GM12878 (cell line): Measurements from ENCODE around the gene GAK. TPM values are rescaled to one million over a fixed set of nuclear protein-coding genes. Genes with fewer than 3 reads are reported as not detected.

Source experiments
- ATAC-seq: fragments of 200-7000 bp; cut with Tn5 transposase; 3 replicates; pipeline ENCODE4 v1.9.1; 2020; ENCODE audit warnings: mild to moderate bottlenecking, moderate library complexity
- BruUV-seq: library from RNA; stranded (reverse); fragments of 400-500 nt; replicated peaks from 2 replicates; lab custom pipeline; 2021; lab: Mats Ljungman, UMichigan
- CTCF ChIA-PET: fragments of 300-600 bp; sonication (Branson Sonifier 250); formaldehyde crosslinking; extraction: SDS; loops from one replicate; lab custom pipeline; 2021; ENCODE audit warnings: inconsistent platforms; lab: Yijun Ruan, JAX
- POLR2A ChIA-PET: fragments of 350-600 bp; formaldehyde crosslinking; extraction: SDS; loops from one replicate; lab custom pipeline; 2021; ENCODE audit warnings: inconsistent platforms; lab: Charles Lee
- RAD21 ChIA-PET: fragments of 300-600 bp; sonication (Branson Sonifier 250); formaldehyde crosslinking; loops from one replicate; lab custom pipeline; 2023; ENCODE audit warnings: antibody characterized with exemption; ENCODE audit not compliant: unreplicated experiment; lab: Charles Lee
- SMC1A ChIA-PET: fragments of 300-600 bp; sonication (Branson Sonifier 250); formaldehyde crosslinking; loops from one replicate; lab custom pipeline; 2023; ENCODE audit not compliant: unreplicated experiment, uncharacterized antibody; lab: Charles Lee
- DNase-seq: peaks from one replicate; pipeline ENCODE4 v3.0.0-alpha.2; 2011; ENCODE audit warnings: low read depth, low spot score
- FAIRE-seq: peaks from 3 replicates; lab custom pipeline; 2011; peaks lifted over from hg19 to GRCh38; lab: Jason Lieb, UNC
- H2AFZ ChIP-seq: 2 replicates; pipeline ENCODE4 v1.6.0; 2011; ENCODE audit warnings: low read depth, low read length, control low read depth; ENCODE audit not compliant: control insufficient read depth
- H3K27ac ChIP-seq: 2 replicates; pipeline ENCODE4 v1.5.1; 2011; ENCODE audit warnings: control low read depth; ENCODE audit not compliant: control insufficient read depth, insufficient read depth
- H3K27me3 ChIP-seq, 2 experiments: replicated peaks in 1 of 2; 2 replicates each; pipeline versions ENCODE4 v1.6.0 to v1.6.1; 2011; ENCODE audit warnings: low read length in 1 of 2; ENCODE audit not compliant: control insufficient read depth in 2 of 2, insufficient read depth in 2 of 2
- H3K36me3 ChIP-seq, 2 experiments: 2 replicates each; pipeline ENCODE4 v1.5.1; 2011; ENCODE audit warnings: low read length in 1 of 2; ENCODE audit not compliant: control insufficient read depth in 2 of 2, insufficient read depth in 2 of 2
- H3K4me1 ChIP-seq: 2 replicates; pipeline ENCODE4 v1.6.1; 2011; ENCODE audit warnings: mild to moderate bottlenecking, low read length, moderate library complexity, mixed read lengths; ENCODE audit not compliant: control insufficient read depth, insufficient read depth
- H3K4me2 ChIP-seq: 2 replicates; pipeline ENCODE4 v1.6.0; 2011; ENCODE audit warnings: control low read depth; ENCODE audit not compliant: control insufficient read depth, insufficient read depth
- H3K4me3 ChIP-seq: fragments of 200-600 bp; sonication (generic); 2 replicates; pipeline ENCODE4 v1.5.1; 2016
- H3K79me2 ChIP-seq: 2 replicates; pipeline ENCODE4 v1.6.0; 2011; ENCODE audit warnings: low read length; ENCODE audit not compliant: control insufficient read depth, insufficient read depth
- H3K9ac ChIP-seq: 2 replicates; pipeline ENCODE4 v1.8.0; 2011; ENCODE audit warnings: low read length, control low read depth, mixed read lengths; ENCODE audit not compliant: control insufficient read depth, insufficient read depth
- H3K9me3 ChIP-seq: replicated peaks from 3 replicates; pipeline ENCODE4 v1.5.1; 2011; ENCODE audit warnings: mild to moderate bottlenecking, low read length; ENCODE audit not compliant: control insufficient read depth, insufficient read depth
- H4K20me1 ChIP-seq: 2 replicates; pipeline ENCODE4 v1.6.0; 2011; ENCODE audit not compliant: control insufficient read depth, insufficient read depth
- EZH2 ChIP-seq: IDR thresholded peaks from 2 replicates; pipeline ENCODE4 v1.6.1; 2012; ENCODE audit warnings: low read depth, mild to moderate bottlenecking, control low read depth, inconsistent platforms, low read length, borderline replicate concordance; ENCODE audit not compliant: control insufficient read depth
- FOS ChIP-seq: IDR thresholded peaks from 3 replicates; pipeline ENCODE4 v1.6.1; 2011; ENCODE audit warnings: borderline replicate concordance; ENCODE audit not compliant: insufficient read length; ENCODE audit errors: extremely low read depth
- REST ChIP-seq: IDR thresholded peaks from 2 replicates; pipeline ENCODE4 v1.6.1; 2012; ENCODE audit warnings: mild to moderate bottlenecking, low read depth, low read length
- WGBS: methylation state at CpG from one replicate; pipeline ENCODE4 v1.1.6; 2016; ENCODE audit warnings: low lambda C conversion rate; ENCODE audit not compliant: insufficient replicate concordance, insufficient coverage; ENCODE audit errors: missing lambda C conversion rate; 5-methylcytosine and 5-hydroxymethylcytosine counted together
- in situ Hi-C: fragments of 300-500 bp; cut with MboI; formaldehyde crosslinking; loops from 9 replicates; pipeline ENCODE4 v1.14.3; 2018; ENCODE audit warnings: mixed read lengths
- intact Hi-C: fragments of 100-400 bp; cut with micrococcal nuclease; formaldehyde crosslinking; loops from one replicate; pipeline ENCODE4 v1.14.2; 2022; ENCODE audit not compliant: unreplicated experiment
- polyA plus RNA-seq, 11 experiments: library from polyadenylated mRNA; depleted of rRNA in 4 of 11; unstranded in 6 of 11; stranded (reverse) in 5 of 11; fragments of >200 nt; fragmentation: Nextera tagmentation in 4 of 11; fragmentation: Illumina TruSeq in 1 of 11; extraction: Ambion mirVana in 4 of 11; extraction: Trizol in 1 of 11; gene quantifications; 1 replicate in 1 of 11; 2 replicates in 10 of 11; pipeline versions ENCODE4 v1.2.1 to v1.2.3, GENCODE V29; 2011 to 2016; ENCODE audit warnings: inconsistent platforms in 2 of 11, missing spikeins in 2 of 11, low read depth in 1 of 11
- total RNA-seq, 4 experiments: library from RNA; depleted of rRNA in 3 of 4; stranded (reverse); fragments of >200 nt in 3 of 4; fragmentation: Illumina TruSeq in 1 of 4; extraction: Trizol in 1 of 4; gene quantifications; 2 replicates each; pipeline versions ENCODE4 v1.2.1 to v1.2.3, GENCODE V29; 2013 to 2021

Gene GAK
- total and polyA plus RNA-seq, 10 of the 15 experiments (the other 5 are each of a cell fraction or from before 2014, with no cell fraction given) = 0.82 to 127 (median 53.8) TPM

DNA sequence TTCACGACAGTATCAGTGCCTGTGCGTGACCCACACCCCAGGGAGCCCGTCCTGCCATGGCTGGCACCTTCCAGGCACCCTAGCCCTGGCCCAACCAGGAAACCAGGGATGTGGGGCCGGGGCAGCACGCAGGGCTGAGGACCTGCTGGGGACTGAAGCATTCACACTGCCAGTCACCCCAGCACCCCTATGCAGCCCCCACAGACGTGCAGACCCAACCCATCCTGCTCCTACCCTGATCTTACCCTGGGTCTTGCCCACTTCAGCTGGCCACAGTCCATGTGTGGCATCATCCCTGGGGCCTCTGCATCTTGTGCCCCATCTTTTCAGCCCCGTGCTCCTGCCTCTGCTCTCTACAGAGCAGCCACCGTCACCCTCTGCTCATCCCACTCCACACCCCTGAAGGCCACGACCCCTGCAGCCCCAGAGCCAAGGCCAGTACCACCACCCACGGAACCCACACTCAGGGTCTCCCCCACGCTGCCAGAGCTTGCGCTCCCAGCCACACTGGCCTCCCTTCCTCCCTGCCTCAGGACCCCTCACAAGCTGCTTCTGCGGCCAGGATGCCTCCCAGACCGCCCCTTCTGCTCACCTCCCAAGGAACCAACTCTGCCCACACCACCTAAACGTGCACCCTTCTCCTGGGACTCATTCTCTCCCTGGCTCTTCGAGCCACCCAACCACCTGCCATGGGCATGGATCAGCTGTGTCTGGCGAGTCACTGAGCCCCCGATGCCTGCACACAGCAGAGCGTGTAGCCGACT, 25.6 kb downstream of the GAK start:
- intact Hi-C loops (no loop called here), in situ Hi-C loops (no loop called here)
- no peaks in the 10 kb centered on the region; the same call in 1 of the 2 replicates for H3K79me2 ChIP-seq
- no peak overlapping the region for H3K4me2 ChIP-seq
- no peak overlapping the region for H3K27ac ChIP-seq
- ChIA-PET RAD21 (no interaction called here), SMC1A (interaction anchor here (0.6 kb wide), 1 partner anchor 17 kb away, joined by 4 read pairs; no protein-coding TSS in a partner anchor), POLR2A (no interaction called here), CTCF (no interaction called here)
- ATAC-seq (no peak), FAIRE-seq (no peak), DNase-seq (no peak)
- WGBS = 98% methylated on average over 20 of the region's 20 CpGs
- no peaks in the 10 kb centered on the region for H3K4me1 ChIP-seq
- no peak overlapping the region for H3K4me3 ChIP-seq
- no peaks in the 10 kb centered on the region for H4K20me1 ChIP-seq
- no TSS peak for BruUV-seq
- peaks cover 7 to 46% of the 10 kb centered on the region in 2 experiments for H3K36me3 ChIP-seq
- H2AFZ ChIP-seq = no peak overlapping the region
- TF ChIP-seq FOS = no peak
- no peak for TF ChIP-seq REST
- no peak for TF ChIP-seq EZH2
- no peaks in the 10 kb centered on the region for H3K27me3 ChIP-seq
- no peak overlapping the region for H3K9ac ChIP-seq
- H3K9me3 ChIP-seq = no peaks in the 10 kb centered on the region; the same call in 2 of the 3 replicates
